H9 (cell line): ENCODE data around the gene RCAN1. TPM values are rescaled to one million over a fixed set of nuclear protein-coding genes. Genes with fewer than 3 reads are reported as not detected.

Experiments
- DNase-seq: peaks from one replicate; pipeline ENCODE4 v3.0.0-alpha.2; 2017
- H2AFZ ChIP-seq: one replicate; pipeline ENCODE4 v1.6.1; 2013; ENCODE audit warnings: mild to moderate bottlenecking, low read length, control low read depth, moderate library complexity
- H2AK5ac ChIP-seq: 2 replicates; pipeline ENCODE4 v1.6.1; 2013; ENCODE audit warnings: low read length, control low read depth, mixed read lengths; ENCODE audit not compliant: insufficient read length
- H2BK120ac ChIP-seq: one replicate; pipeline ENCODE4 v1.6.1; 2013; ENCODE audit warnings: low read depth, mild to moderate bottlenecking, low read length, control low read depth, inconsistent platforms; ENCODE audit not compliant: poor library complexity, severe bottlenecking
- H2BK12ac ChIP-seq: 2 replicates; pipeline ENCODE4 v1.6.1; 2013; ENCODE audit warnings: low read length, control low read depth, mixed read lengths, low read depth; ENCODE audit not compliant: insufficient read length
- H2BK15ac ChIP-seq: 2 replicates; pipeline ENCODE4 v1.6.1; 2013; ENCODE audit warnings: low read depth, low read length, control low read depth
- H2BK20ac ChIP-seq: one replicate; pipeline ENCODE4 v1.6.1; 2013; ENCODE audit warnings: low read depth, mild to moderate bottlenecking, low read length, control low read depth, inconsistent platforms; ENCODE audit not compliant: poor library complexity, severe bottlenecking
- H2BK5ac ChIP-seq: 2 replicates; pipeline ENCODE4 v1.6.1; 2013; ENCODE audit warnings: low read length, control low read depth, mixed read lengths; ENCODE audit not compliant: insufficient read length
- H3K14ac ChIP-seq: 2 replicates; pipeline ENCODE4 v1.6.1; 2013; ENCODE audit warnings: low read length, control low read depth; ENCODE audit not compliant: insufficient read depth
- H3K18ac ChIP-seq: 2 replicates; pipeline ENCODE4 v1.6.1; 2013; ENCODE audit warnings: low read depth, mild to moderate bottlenecking, mixed read lengths, low read length, control low read depth; ENCODE audit not compliant: insufficient read length
- H3K23ac ChIP-seq: 2 replicates; pipeline ENCODE4 v1.6.1; 2013; ENCODE audit warnings: low read length, control low read depth, mixed read lengths, low read depth; ENCODE audit not compliant: insufficient read length
- H3K23me2 ChIP-seq: 2 replicates; pipeline ENCODE4 v1.6.1; 2013; ENCODE audit warnings: low read depth, mild to moderate bottlenecking, mixed read lengths, low read length, control low read depth; ENCODE audit not compliant: insufficient read length, poor library complexity, severe bottlenecking
- H3K27ac ChIP-seq: 2 replicates; pipeline ENCODE4 v1.5.1; 2013; ENCODE audit warnings: low read length, control low read depth, mixed read lengths, low read depth; ENCODE audit not compliant: insufficient read length
- H3K27me3 ChIP-seq: 2 replicates; pipeline ENCODE4 v1.6.1; 2013; ENCODE audit warnings: low read length, control low read depth, inconsistent platforms; ENCODE audit not compliant: insufficient read depth
- H3K4ac ChIP-seq: 2 replicates; pipeline ENCODE4 v1.6.1; 2013; ENCODE audit warnings: low read depth, mild to moderate bottlenecking, control low read depth, inconsistent platforms, low read length, moderate library complexity
- H3K4me1 ChIP-seq: 2 replicates; pipeline ENCODE4 v1.6.1; 2013; ENCODE audit warnings: low read length, control low read depth, inconsistent platforms; ENCODE audit not compliant: insufficient read depth
- H3K4me2 ChIP-seq: 2 replicates; pipeline ENCODE4 v1.6.1; 2013; ENCODE audit warnings: low read length, control low read depth, mixed read lengths; ENCODE audit not compliant: insufficient read length, insufficient read depth
- H3K56ac ChIP-seq: 2 replicates; pipeline ENCODE4 v1.6.1; 2013; ENCODE audit warnings: low read depth, mild to moderate bottlenecking, mixed read lengths, low read length, control low read depth; ENCODE audit not compliant: insufficient read length
- H3K79me1 ChIP-seq: 2 replicates; pipeline ENCODE4 v1.6.1; 2013; ENCODE audit warnings: low read depth, mild to moderate bottlenecking, moderate library complexity, low read length, control low read depth, inconsistent platforms; ENCODE audit not compliant: insufficient read depth, poor library complexity, severe bottlenecking
- H3K79me2 ChIP-seq: 2 replicates; pipeline ENCODE4 v1.6.1; 2013; ENCODE audit warnings: low read length, control low read depth, inconsistent platforms; ENCODE audit not compliant: insufficient read depth
- H3K9ac ChIP-seq: 2 replicates; pipeline ENCODE4 v1.6.1; 2013; ENCODE audit warnings: low read length, control low read depth, mixed read lengths; ENCODE audit not compliant: insufficient read length; ENCODE audit errors: extremely low read depth
- H3K9me3 ChIP-seq: one replicate; pipeline ENCODE4 v1.6.1; 2013; ENCODE audit warnings: low read depth, low read length, inconsistent platforms; ENCODE audit not compliant: control insufficient read depth
- H3T11ph ChIP-seq: one replicate; pipeline ENCODE4 v1.6.1; 2013; ENCODE audit warnings: mild to moderate bottlenecking, low read length, control low read depth, inconsistent platforms
- H4K20me1 ChIP-seq: one replicate; pipeline ENCODE4 v1.6.1; 2013; ENCODE audit not compliant: control insufficient read depth, insufficient read length, insufficient read depth
- H4K5ac ChIP-seq: 2 replicates; pipeline ENCODE4 v1.6.1; 2013; ENCODE audit warnings: low read depth, mild to moderate bottlenecking, mixed read lengths, low read length, control low read depth; ENCODE audit not compliant: insufficient read length
- H4K8ac ChIP-seq: replicated peaks from 2 replicates; pipeline ENCODE4 v1.6.1; 2013; ENCODE audit warnings: low read length, control low read depth, mixed read lengths, low read depth; ENCODE audit not compliant: insufficient read length
- H4K91ac ChIP-seq: 2 replicates; pipeline ENCODE4 v1.6.1; 2013; ENCODE audit warnings: low read depth, mild to moderate bottlenecking, moderate library complexity, mixed read lengths, low read length, control low read depth; ENCODE audit not compliant: insufficient read length
- H3K27ac Mint-ChIP-seq, 3 experiments: 2 replicates in 2 of 3; 3 replicates in 1 of 3; pipeline ENCODE4 v1.8.0; 2020 to 2021; ENCODE audit warnings: mixed read lengths in 3 of 3, mild to moderate bottlenecking in 1 of 3, moderate library complexity in 1 of 3
- H3K27me3 Mint-ChIP-seq: 2 replicates; pipeline ENCODE4 v1.8.0; 2021; ENCODE audit warnings: low read depth, mild to moderate bottlenecking, moderate library complexity, mixed read lengths
- H3K36me3 Mint-ChIP-seq, 3 experiments: 2 replicates in 2 of 3; 3 replicates in 1 of 3; pipeline ENCODE4 v1.8.0; 2020 to 2021; ENCODE audit warnings: low read depth in 3 of 3, mixed read lengths in 3 of 3; ENCODE audit not compliant: insufficient read depth in 1 of 3
- H3K4me1 Mint-ChIP-seq, 2 experiments: 2 replicates each; pipeline ENCODE4 v1.8.0; 2020; ENCODE audit warnings: mixed read lengths in 2 of 2
- H3K4me3 Mint-ChIP-seq, 2 experiments: 2 replicates in 1 of 2; 3 replicates in 1 of 2; pipeline ENCODE4 v1.8.0; 2020 to 2021; ENCODE audit warnings: mild to moderate bottlenecking in 2 of 2, mixed read lengths in 2 of 2, moderate library complexity in 1 of 2
- H3K9me3 Mint-ChIP-seq, 2 experiments: 2 replicates in 1 of 2; 3 replicates in 1 of 2; pipeline ENCODE4 v1.8.0; 2020; ENCODE audit warnings: mild to moderate bottlenecking in 2 of 2, mixed read lengths in 2 of 2, moderate library complexity in 1 of 2
- WGBS: extraction: QIAGEN DNeasy Blood & Tissue Kit; methylation state at CpG from one replicate; pipeline ENCODE4 v1.1.7; 2013; ENCODE audit warnings: missing lambda C conversion rate, low lambda C conversion rate, mixed read lengths; ENCODE audit not compliant: insufficient read length; ENCODE audit errors: extremely low coverage; 5-methylcytosine and 5-hydroxymethylcytosine counted together
- total RNA-seq: library from RNA; stranded (reverse); gene quantifications from 2 replicates; pipeline ENCODE4 v1.2.1, GENCODE V29; 2021
- TF ChIP-seq, protein P1 (sequence below): fragments of 200-600 bp; sonication (generic); conservative IDR thresholded peaks from 3 replicates; pipeline ENCODE4 v1.8.0; 2021; ENCODE audit warnings: antibody characterized with exemption, mild to moderate bottlenecking

RCAN1 gene
- total RNA-seq, 1 experiment from 2014 or later = 7.0 TPM

DNA sequence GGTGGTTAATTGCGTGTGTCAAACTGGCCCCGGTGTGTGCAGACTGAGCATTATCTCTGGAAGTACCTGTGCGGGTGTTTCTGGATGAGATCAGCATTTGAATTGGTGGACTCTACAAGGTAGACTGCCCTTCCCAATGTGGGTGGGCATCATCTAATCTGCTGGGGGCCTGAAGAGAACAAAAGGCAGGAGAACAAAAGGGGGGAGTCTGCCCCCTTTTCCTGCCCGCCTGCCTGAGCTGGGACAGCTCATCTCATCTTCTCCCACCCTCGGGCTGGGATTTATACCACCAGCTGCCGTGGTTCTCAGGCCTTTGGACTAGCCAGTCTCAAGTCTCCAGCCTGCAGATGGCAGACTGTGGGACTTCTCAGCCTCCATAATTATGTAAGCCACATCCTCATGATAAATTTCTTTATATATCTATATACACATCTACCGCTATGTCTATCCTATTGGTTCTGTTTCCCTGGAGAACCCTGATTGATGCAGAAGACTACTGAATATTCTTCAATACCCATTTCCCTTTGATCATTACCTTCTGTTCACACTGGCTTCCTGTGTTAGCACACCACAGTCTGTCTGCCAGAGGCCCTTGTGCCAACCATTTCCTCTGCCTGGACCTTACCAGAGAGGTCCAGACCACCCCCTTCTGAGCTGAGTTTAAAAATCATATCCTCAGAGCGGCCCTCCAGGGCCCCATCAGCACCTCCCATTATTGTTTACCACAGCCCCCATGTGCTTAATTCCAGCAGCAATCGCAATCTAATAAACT, 25.2 kb downstream of the RCAN1 start:
- H2AFZ ChIP-seq = no peak overlapping the region
- no peak overlapping the region for H3K4ac ChIP-seq
- no peak overlapping the region for H3K27ac ChIP-seq
- no peak overlapping the region for H2AK5ac ChIP-seq
- H2BK20ac ChIP-seq = no peak overlapping the region
- H3K79me1 ChIP-seq = no peaks in the 10 kb centered on the region
- Mint-ChIP-seq H3K27me3 (no peaks in the 10 kb centered on the region), H3K36me3 (no peaks in the 10 kb centered on the region; a peak in 1 of 7 replicates), H3K4me1 (peaks cover 2% of the 10 kb centered on the region in 2 experiments; a peak in 3 of 4 replicates), H3K4me3 (no peak overlapping the region), H3K9me3 (peaks cover 3 to 4% of the 10 kb centered on the region in 2 experiments; a peak in 3 of 5 replicates), H3K27ac (no peak overlapping the region)
- H4K8ac ChIP-seq = no peak overlapping the region
- no peaks in the 10 kb centered on the region for H3K9me3 ChIP-seq
- no peak overlapping the region for H2BK12ac ChIP-seq
- no peaks in the 10 kb centered on the region for H3K79me2 ChIP-seq
- TF ChIP-seq, protein P1, sequence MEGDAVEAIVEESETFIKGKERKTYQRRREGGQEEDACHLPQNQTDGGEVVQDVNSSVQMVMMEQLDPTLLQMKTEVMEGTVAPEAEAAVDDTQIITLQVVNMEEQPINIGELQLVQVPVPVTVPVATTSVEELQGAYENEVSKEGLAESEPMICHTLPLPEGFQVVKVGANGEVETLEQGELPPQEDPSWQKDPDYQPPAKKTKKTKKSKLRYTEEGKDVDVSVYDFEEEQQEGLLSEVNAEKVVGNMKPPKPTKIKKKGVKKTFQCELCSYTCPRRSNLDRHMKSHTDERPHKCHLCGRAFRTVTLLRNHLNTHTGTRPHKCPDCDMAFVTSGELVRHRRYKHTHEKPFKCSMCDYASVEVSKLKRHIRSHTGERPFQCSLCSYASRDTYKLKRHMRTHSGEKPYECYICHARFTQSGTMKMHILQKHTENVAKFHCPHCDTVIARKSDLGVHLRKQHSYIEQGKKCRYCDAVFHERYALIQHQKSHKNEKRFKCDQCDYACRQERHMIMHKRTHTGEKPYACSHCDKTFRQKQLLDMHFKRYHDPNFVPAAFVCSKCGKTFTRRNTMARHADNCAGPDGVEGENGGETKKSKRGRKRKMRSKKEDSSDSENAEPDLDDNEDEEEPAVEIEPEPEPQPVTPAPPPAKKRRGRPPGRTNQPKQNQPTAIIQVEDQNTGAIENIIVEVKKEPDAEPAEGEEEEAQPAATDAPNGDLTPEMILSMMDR = no peak
- no peak overlapping the region for H2BK5ac ChIP-seq
- H2BK120ac ChIP-seq = no peak overlapping the region
- no peak overlapping the region for H3K4me2 ChIP-seq
- no peak overlapping the region for H2BK15ac ChIP-seq
- no CpG with 5 or more reads among the region's 9 CpGs for WGBS
- no peaks in the 10 kb centered on the region; the same call in 1 of the 2 replicates for H3K4me1 ChIP-seq
- H4K20me1 ChIP-seq = no peaks in the 10 kb centered on the region
- H4K5ac ChIP-seq = no peak overlapping the region
- DNase-seq = no peak
- H3K56ac ChIP-seq = no peak overlapping the region
- peaks cover 2% of the 10 kb centered on the region for H3K23me2 ChIP-seq
- no peak overlapping the region for H3T11ph ChIP-seq
- H3K27me3 ChIP-seq = no peaks in the 10 kb centered on the region
- no peak overlapping the region for H4K91ac ChIP-seq
- H3K23ac ChIP-seq = no peak overlapping the region
- H3K18ac ChIP-seq = no peak overlapping the region
- no peak overlapping the region for H3K14ac ChIP-seq
- H3K9ac ChIP-seq = no peak overlapping the region
